Osteocyte (in vitro differentiated cells): ENCODE data around the gene ABRACL. TPM values are rescaled to one million over a fixed set of nuclear protein-coding genes. Genes with fewer than 3 reads are reported as not detected.

ENCODE experiments used
- DNase-seq: peaks from one replicate; pipeline ENCODE4 v3.0.0; 2021; ENCODE audit warnings: mixed read lengths; ENCODE audit not compliant: unreplicated experiment; ENCODE audit errors: extremely low spot score
- H3K27ac Mint-ChIP-seq: one replicate; pipeline ENCODE4 v1.8.0; 2021; ENCODE audit warnings: mild to moderate bottlenecking, mixed read lengths; ENCODE audit not compliant: unreplicated experiment
- H3K27me3 Mint-ChIP-seq: one replicate; pipeline ENCODE4 v1.8.0; 2021; ENCODE audit warnings: mixed read lengths; ENCODE audit not compliant: unreplicated experiment
- H3K36me3 Mint-ChIP-seq: one replicate; pipeline ENCODE4 v1.8.0; 2021; ENCODE audit warnings: mixed read lengths; ENCODE audit not compliant: unreplicated experiment
- H3K4me1 Mint-ChIP-seq: one replicate; pipeline ENCODE4 v1.8.0; 2021; ENCODE audit warnings: mixed read lengths; ENCODE audit not compliant: unreplicated experiment
- H3K4me3 Mint-ChIP-seq: one replicate; pipeline ENCODE4 v1.8.0; 2021; ENCODE audit warnings: mild to moderate bottlenecking, moderate library complexity, mixed read lengths; ENCODE audit not compliant: unreplicated experiment
- H3K9me3 Mint-ChIP-seq: one replicate; pipeline ENCODE4 v1.8.0; 2021; ENCODE audit warnings: mixed read lengths; ENCODE audit not compliant: unreplicated experiment
- total RNA-seq: library from RNA; stranded (reverse); gene quantifications from 2 replicates; pipeline ENCODE4 v1.2.1, GENCODE V29; 2021
- TF ChIP-seq, protein P1 (sequence below): fragments of 200-600 bp; sonication (generic); IDR thresholded peaks from 2 replicates; pipeline ENCODE4 v1.5.0; 2021; ENCODE audit warnings: antibody characterized with exemption, mild to moderate bottlenecking, moderate library complexity

The ABRACL gene
- total RNA-seq, 1 donor from 2014 or later = 16.9 TPM

DNA sequence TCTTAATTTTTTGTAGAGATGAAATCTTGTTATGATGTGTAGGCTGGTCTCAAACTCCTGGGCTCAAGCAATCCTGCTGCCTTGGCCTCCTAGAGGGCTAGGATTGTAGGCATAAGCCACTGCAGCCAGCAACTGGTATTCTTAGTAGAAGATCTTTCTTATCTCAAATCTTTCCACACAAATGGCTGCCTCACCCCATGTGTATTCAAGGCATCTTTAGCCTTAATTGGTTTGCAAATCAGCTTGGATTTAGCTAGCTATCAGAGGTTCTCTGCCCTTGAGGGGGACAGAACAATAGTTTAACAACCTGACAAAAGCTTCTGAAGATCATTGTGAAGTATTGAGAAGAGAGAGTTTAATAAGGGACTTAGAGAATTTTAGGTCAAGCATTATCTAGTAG, 17.9 kb upstream of the ABRACL start:
- Mint-ChIP-seq H3K4me1 (no peaks in the 10 kb centered on the region), H3K27me3 (peaks cover 7% of the 10 kb centered on the region), H3K36me3 (no peaks in the 10 kb centered on the region), H3K4me3 (no peak overlapping the region), H3K27ac (no peak overlapping the region), H3K9me3 (no peaks in the 10 kb centered on the region)
- TF ChIP-seq, protein P1, sequence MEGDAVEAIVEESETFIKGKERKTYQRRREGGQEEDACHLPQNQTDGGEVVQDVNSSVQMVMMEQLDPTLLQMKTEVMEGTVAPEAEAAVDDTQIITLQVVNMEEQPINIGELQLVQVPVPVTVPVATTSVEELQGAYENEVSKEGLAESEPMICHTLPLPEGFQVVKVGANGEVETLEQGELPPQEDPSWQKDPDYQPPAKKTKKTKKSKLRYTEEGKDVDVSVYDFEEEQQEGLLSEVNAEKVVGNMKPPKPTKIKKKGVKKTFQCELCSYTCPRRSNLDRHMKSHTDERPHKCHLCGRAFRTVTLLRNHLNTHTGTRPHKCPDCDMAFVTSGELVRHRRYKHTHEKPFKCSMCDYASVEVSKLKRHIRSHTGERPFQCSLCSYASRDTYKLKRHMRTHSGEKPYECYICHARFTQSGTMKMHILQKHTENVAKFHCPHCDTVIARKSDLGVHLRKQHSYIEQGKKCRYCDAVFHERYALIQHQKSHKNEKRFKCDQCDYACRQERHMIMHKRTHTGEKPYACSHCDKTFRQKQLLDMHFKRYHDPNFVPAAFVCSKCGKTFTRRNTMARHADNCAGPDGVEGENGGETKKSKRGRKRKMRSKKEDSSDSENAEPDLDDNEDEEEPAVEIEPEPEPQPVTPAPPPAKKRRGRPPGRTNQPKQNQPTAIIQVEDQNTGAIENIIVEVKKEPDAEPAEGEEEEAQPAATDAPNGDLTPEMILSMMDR = no peak
- DNase-seq = no peak

DNA sequence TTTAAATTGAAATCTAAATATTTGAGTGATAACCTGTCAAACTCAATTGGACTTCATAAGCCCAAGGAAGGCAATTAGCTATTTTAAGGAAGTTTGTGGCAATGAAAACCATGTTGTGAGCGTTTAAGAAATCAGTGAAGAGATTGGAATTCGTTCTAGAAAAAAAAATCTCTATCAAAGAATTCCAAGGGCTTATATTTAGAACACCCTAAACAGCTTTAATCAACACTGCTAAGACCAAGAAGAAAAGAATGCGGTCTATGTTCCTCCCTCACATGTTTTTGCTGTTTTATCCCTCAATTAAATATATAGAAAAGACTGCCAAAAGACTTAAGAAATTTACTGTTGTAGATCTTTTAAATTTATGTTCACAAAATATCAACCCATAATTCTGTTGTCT, 16.6 kb upstream of the ABRACL start:
- Mint-ChIP-seq H3K36me3 (no peaks in the 10 kb centered on the region), H3K9me3 (no peaks in the 10 kb centered on the region), H3K4me1 (no peaks in the 10 kb centered on the region), H3K27ac (no peak overlapping the region), H3K27me3 (peaks cover 7% of the 10 kb centered on the region), H3K4me3 (no peak overlapping the region)
- no peak for DNase-seq
- TF ChIP-seq, protein P1 = no peak

DNA sequence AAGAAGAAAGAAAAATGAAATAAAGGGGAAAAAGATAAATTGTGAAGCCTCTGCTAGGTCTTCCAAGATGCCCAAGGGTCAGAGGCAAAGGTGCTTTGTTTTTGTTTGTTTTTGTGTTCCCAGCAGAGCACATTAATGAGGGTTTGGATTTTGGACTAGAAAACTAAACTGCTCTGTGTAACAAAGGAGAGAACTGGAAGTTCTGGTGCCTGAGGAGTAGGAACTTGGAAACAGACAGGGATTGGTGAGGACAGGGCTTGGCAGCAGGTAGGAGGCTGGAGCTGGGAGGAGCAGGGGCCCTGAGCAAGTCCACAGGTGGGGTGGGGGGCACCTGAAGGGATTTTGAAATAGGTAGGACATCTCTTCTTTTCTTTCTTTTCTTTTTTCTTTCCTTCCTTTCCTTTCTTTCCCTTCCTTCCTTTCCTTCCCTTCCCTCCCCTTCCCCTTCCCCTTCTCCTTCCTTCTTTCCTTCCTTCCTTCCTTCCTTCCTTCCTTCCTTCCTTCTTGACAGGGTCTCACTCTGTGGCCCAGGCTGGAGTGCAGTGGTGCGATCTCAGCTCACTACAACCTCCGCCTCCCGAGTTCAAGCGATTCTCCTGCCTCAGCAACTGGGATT, 15.3 kb upstream of the ABRACL start:
- H3K4me1 Mint-ChIP-seq = no peaks in the 10 kb centered on the region
- TF ChIP-seq, protein P1 = no peak
- no peaks in the 10 kb centered on the region for H3K9me3 Mint-ChIP-seq
- DNase-seq = no peak
- H3K27ac Mint-ChIP-seq = no peak overlapping the region
- H3K36me3 Mint-ChIP-seq = no peaks in the 10 kb centered on the region
- no peak overlapping the region for H3K4me3 Mint-ChIP-seq
- H3K27me3 Mint-ChIP-seq = peaks cover 7% of the 10 kb centered on the region

DNA sequence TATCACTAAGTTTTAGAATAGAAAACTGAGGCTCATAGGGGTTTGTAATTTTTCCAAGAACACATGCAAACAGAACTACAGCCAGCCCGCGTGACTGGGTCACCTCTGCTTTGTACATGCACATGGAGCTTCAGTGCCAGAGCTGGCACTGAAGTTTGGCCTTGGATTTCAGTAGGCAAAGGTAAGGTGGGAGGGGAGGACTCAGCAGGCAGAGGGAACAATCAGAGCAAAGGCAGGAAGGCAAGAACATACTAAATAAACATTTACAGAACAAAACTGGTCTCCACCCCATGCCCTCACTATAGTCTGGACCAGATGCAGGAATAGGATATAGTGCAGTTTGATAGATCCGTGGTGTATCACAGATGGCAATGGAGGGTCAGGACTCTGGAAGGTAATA, 13.6 kb upstream of the ABRACL start:
- no peak for DNase-seq
- no peaks in the 10 kb centered on the region for H3K36me3 Mint-ChIP-seq
- H3K9me3 Mint-ChIP-seq = no peaks in the 10 kb centered on the region
- H3K4me3 Mint-ChIP-seq = no peak overlapping the region
- no peak overlapping the region for H3K27ac Mint-ChIP-seq
- H3K4me1 Mint-ChIP-seq = no peaks in the 10 kb centered on the region
- TF ChIP-seq, protein P1 = no peak
- peaks cover 7% of the 10 kb centered on the region for H3K27me3 Mint-ChIP-seq

DNA sequence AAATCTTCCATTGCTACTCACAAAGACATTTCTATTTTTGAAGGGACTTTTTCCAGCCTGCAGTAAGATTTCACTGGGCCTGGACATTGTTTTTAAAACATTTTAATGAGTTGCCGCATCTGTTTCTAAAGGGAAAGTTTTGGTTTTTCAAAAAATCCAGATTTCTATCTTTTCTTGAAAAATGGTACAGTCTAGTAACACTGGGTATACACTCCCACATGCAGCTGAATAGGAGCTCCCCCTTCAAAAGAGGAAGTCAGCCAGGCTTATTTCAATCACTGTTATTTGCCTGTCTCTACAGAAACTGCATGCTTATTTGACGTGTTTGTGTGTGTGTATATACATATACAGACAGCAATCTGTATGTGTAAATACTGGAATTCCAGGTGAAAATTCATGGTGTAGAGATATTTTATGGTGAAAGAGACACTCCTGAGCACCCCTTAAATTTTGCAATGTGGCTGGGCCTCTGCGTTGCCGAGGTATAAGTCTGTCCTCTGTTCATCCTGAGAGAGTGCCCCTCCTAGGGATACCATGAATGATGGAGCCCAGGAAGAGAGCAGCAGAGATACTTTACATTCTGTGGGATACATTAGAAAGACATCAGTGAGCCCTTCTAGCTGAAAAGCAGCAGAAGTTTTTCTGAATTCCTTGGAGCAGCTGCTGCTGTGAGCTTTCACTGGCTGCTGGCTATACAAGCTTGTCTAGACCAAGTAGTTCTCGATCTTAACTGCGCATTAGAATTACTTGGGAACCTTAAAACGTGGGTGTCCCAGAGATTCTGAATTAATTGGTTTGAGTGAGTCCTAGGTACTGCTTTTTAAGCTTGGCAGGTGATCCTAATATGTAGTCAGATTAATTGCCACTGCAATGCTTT, 12.0 kb upstream of the ABRACL start:
- Mint-ChIP-seq H3K27me3 (peaks cover 7% of the 10 kb centered on the region), H3K36me3 (no peaks in the 10 kb centered on the region), H3K9me3 (no peaks in the 10 kb centered on the region), H3K4me3 (no peak overlapping the region), H3K4me1 (no peaks in the 10 kb centered on the region), H3K27ac (no peak overlapping the region)
- TF ChIP-seq, protein P1 = no peak
- DNase-seq = peak; percentile 13
